NB4 (cell line): Measurements from ENCODE around the gene DOCK4.

ENCODE experiments used
- CTCF ChIP-seq: IDR thresholded peaks from one replicate; pipeline ENCODE4 v1.5.1; 2012; ENCODE audit warnings: low read depth, low read length
- MAX ChIP-seq: IDR thresholded peaks from 2 replicates; pipeline ENCODE4 v1.6.1; 2011; ENCODE audit warnings: low read depth, low read length
- POLR2A ChIP-seq: IDR thresholded peaks from 2 replicates; pipeline ENCODE4 v1.6.1; 2011; ENCODE audit warnings: mild to moderate bottlenecking; ENCODE audit not compliant: insufficient read length; ENCODE audit errors: extremely low read depth

DNA sequence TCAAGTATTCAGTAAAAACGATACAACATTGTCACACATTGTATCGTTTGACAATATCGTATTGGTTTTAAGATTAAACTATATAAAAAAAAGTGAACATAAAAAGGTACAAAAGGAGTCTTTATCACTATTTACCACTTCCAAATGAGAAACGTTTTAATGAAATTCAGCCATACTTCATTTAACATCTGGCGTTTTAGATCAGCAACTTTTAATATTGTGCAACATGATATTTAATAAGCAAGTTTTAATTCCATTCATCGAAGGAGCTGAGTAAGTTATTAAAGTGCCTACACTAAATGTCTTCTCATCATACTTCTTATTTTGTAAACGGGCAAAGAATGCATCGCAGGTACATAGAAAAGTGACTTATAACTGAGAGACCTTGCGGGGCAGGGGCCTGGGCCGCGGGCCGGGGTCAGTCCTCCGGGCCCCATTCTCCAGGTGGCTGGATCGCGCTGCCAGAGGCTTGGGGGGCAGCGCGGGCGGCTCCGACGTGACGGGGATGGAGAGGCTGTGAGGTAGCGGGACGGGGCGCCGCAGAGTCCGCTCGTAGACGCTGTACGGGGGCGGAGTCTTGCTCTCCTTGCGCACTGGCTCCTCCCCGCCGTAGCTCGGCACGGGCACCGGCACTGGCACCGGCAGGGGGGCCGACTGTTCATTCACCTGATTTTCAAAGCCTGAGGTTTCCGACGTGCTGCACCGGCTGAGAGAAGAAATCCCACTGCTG is 478.1 kb downstream of the DOCK4 start:
- TF ChIP-seq POLR2A: no peak
- no peak for TF ChIP-seq CTCF
- TF ChIP-seq MAX: no peak
